ENCODE results near the gene SEMA6C.
"Not testable (repeated sequence)": the region's sequence is repeated elsewhere in the genome, so short reads cannot be mapped to it uniquely, and the experiment has no call there.

DNA sequence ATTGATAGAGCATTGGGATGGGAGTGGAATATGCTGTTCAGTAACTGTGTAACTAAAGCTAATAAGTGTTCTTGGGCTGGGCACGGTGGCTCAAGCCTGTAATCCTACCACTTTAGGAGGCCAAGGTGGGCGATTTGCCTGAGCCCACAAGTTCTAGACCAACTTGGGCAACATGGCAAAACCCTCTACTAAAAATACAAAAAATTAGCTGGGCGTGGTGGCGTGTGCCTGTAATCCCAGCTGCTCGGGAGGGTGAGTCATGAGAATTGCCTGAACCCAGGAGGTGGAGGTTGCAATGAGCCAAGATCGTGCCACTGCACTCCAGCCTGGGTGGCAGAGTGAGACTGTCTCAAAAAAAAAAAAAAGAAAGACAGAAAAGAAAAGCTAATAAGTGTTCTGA, 49.0 kb downstream of the SEMA6C start:
- not testable (repeated sequence) for TF ChIP-seq YY1 (IDR thresholded peaks at IDR 0.05); JUND (IDR thresholded peaks at IDR 0.05); SP1 (IDR thresholded peaks at IDR 0.05); RAD21 (IDR thresholded peaks at IDR 0.05); HNF4G (IDR thresholded peaks at IDR 0.05); GABPA (IDR thresholded peaks at IDR 0.05 in 1 of 2, conservative IDR thresholded peaks at IDR 0.05 in 1 of 2); EGR1 (IDR thresholded peaks at IDR 0.05; ENCODE audit: low read depth in 2 of 2); FOXA1 (IDR thresholded peaks at IDR 0.05)
- TF ChIP-seq, protein P1, sequence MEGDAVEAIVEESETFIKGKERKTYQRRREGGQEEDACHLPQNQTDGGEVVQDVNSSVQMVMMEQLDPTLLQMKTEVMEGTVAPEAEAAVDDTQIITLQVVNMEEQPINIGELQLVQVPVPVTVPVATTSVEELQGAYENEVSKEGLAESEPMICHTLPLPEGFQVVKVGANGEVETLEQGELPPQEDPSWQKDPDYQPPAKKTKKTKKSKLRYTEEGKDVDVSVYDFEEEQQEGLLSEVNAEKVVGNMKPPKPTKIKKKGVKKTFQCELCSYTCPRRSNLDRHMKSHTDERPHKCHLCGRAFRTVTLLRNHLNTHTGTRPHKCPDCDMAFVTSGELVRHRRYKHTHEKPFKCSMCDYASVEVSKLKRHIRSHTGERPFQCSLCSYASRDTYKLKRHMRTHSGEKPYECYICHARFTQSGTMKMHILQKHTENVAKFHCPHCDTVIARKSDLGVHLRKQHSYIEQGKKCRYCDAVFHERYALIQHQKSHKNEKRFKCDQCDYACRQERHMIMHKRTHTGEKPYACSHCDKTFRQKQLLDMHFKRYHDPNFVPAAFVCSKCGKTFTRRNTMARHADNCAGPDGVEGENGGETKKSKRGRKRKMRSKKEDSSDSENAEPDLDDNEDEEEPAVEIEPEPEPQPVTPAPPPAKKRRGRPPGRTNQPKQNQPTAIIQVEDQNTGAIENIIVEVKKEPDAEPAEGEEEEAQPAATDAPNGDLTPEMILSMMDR (IDR thresholded peaks at IDR 0.05; ENCODE audit: low read depth, low read length, missing input control): not testable (repeated sequence)
- TF ChIP-seq, protein P2, sequence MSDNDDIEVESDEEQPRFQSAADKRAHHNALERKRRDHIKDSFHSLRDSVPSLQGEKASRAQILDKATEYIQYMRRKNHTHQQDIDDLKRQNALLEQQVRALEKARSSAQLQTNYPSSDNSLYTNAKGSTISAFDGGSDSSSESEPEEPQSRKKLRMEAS (IDR thresholded peaks at IDR 0.05): not testable (repeated sequence)
- TF ChIP-seq, protein P3, sequence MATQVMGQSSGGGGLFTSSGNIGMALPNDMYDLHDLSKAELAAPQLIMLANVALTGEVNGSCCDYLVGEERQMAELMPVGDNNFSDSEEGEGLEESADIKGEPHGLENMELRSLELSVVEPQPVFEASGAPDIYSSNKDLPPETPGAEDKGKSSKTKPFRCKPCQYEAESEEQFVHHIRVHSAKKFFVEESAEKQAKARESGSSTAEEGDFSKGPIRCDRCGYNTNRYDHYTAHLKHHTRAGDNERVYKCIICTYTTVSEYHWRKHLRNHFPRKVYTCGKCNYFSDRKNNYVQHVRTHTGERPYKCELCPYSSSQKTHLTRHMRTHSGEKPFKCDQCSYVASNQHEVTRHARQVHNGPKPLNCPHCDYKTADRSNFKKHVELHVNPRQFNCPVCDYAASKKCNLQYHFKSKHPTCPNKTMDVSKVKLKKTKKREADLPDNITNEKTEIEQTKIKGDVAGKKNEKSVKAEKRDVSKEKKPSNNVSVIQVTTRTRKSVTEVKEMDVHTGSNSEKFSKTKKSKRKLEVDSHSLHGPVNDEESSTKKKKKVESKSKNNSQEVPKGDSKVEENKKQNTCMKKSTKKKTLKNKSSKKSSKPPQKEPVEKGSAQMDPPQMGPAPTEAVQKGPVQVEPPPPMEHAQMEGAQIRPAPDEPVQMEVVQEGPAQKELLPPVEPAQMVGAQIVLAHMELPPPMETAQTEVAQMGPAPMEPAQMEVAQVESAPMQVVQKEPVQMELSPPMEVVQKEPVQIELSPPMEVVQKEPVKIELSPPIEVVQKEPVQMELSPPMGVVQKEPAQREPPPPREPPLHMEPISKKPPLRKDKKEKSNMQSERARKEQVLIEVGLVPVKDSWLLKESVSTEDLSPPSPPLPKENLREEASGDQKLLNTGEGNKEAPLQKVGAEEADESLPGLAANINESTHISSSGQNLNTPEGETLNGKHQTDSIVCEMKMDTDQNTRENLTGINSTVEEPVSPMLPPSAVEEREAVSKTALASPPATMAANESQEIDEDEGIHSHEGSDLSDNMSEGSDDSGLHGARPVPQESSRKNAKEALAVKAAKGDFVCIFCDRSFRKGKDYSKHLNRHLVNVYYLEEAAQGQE (IDR thresholded peaks at IDR 0.05): not testable (repeated sequence)
- TF ChIP-seq, protein P4, sequence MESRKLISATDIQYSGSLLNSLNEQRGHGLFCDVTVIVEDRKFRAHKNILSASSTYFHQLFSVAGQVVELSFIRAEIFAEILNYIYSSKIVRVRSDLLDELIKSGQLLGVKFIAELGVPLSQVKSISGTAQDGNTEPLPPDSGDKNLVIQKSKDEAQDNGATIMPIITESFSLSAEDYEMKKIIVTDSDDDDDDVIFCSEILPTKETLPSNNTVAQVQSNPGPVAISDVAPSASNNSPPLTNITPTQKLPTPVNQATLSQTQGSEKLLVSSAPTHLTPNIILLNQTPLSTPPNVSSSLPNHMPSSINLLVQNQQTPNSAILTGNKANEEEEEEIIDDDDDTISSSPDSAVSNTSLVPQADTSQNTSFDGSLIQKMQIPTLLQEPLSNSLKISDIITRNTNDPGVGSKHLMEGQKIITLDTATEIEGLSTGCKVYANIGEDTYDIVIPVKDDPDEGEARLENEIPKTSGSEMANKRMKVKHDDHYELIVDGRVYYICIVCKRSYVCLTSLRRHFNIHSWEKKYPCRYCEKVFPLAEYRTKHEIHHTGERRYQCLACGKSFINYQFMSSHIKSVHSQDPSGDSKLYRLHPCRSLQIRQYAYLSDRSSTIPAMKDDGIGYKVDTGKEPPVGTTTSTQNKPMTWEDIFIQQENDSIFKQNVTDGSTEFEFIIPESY (IDR thresholded peaks at IDR 0.05): not testable (repeated sequence)
- TF ChIP-seq, protein P5, sequence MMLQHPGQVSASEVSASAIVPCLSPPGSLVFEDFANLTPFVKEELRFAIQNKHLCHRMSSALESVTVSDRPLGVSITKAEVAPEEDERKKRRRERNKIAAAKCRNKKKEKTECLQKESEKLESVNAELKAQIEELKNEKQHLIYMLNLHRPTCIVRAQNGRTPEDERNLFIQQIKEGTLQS (IDR thresholded peaks at IDR 0.05): not testable (repeated sequence)

Measured in liver (tissue), 3 donors.